HG02759 (cell line): ENCODE data around the gene CATSPERE.
"Not testable (repeated sequence)": the region's sequence is repeated elsewhere in the genome, so short reads cannot be mapped to it uniquely, and the experiment has no call there.

Experiments used
- ATAC-seq: cut with Tn5 transposase; IDR thresholded peaks from one replicate; pipeline ENCODE4 v1.9.1; 2021; ENCODE audit warnings: mild to moderate bottlenecking, moderate library complexity; ENCODE audit not compliant: unreplicated experiment

The CATSPERE gene

GRCh38 chr1:244660595-244660994 lies 199.5 kb downstream of the CATSPERE start:
- no peak for ATAC-seq

- not testable (repeated sequence) for ATAC-seq
Observed at GRCh38 chr1:244661569-244662312, 200.7 kb downstream of the CATSPERE start.

- no peak for ATAC-seq
Observed at GRCh38 chr1:244662599-244662998, 201.5 kb downstream of the CATSPERE start.

GRCh38 chr1:244664353-244664752 lies 203.3 kb downstream of the CATSPERE start:
- ATAC-seq = no peak

- ATAC-seq = peak; percentile 88
Observed at GRCh38 chr1:244665771-244666217, 204.7 kb downstream of the CATSPERE start.

GRCh38 chr1:244666672-244667418 lies 205.8 kb downstream of the CATSPERE start:
- ATAC-seq = not testable (repeated sequence)

GRCh38 chr1:244667797-244668196 lies 206.7 kb downstream of the CATSPERE start:
- no peak for ATAC-seq

GRCh38 chr1:244672946-244673682 lies 212.0 kb downstream of the CATSPERE start:
- no peak for ATAC-seq

GRCh38 chr1:244674446-244674845 lies 213.4 kb downstream of the CATSPERE start:
- ATAC-seq = no peak

GRCh38 chr1:244675167-244675566 lies 214.1 kb downstream of the CATSPERE start:
- no peak for ATAC-seq

- ATAC-seq = no peak
Observed at GRCh38 chr1:244678697-244679096, 217.6 kb downstream of the CATSPERE start.

GRCh38 chr1:244680667-244681066 lies 219.6 kb downstream of the CATSPERE start:
- no peak for ATAC-seq

GRCh38 chr1:244682087-244682486 lies 221.0 kb downstream of the CATSPERE start:
- not testable (repeated sequence) for ATAC-seq
